GM18498 (cell line): ENCODE results near the gene ST3GAL3.
"Not testable (repeated sequence)": the region's sequence is repeated elsewhere in the genome, so short reads cannot be mapped to it uniquely, and the experiment has no call there.

Source experiments
- ATAC-seq: cut with Tn5 transposase; IDR thresholded peaks from one replicate; pipeline ENCODE4 v1.9.1; 2021; ENCODE audit warnings: mild to moderate bottlenecking, moderate library complexity; ENCODE audit not compliant: unreplicated experiment

Gene ST3GAL3

GRCh38 chr1:43817304-43817939 lies 110.1 kb downstream of the ST3GAL3 start:
- ATAC-seq = no peak

GRCh38 chr1:43818691-43819090 lies 111.4 kb downstream of the ST3GAL3 start:
- ATAC-seq = no peak

- ATAC-seq = no peak
These were observed 112.0 kb downstream of the ST3GAL3 start for GRCh38 chr1:43819357-43819756.

- ATAC-seq = no peak
These were observed 114.1 kb downstream of the ST3GAL3 start for GRCh38 chr1:43821471-43821870.

- ATAC-seq = no peak
These were observed 114.8 kb downstream of the ST3GAL3 start for GRCh38 chr1:43822040-43822690.

GRCh38 chr1:43824795-43825194 lies 117.5 kb downstream of the ST3GAL3 start:
- no peak for ATAC-seq

GRCh38 chr1:43828574-43828973 lies 121.2 kb downstream of the ST3GAL3 start:
- no peak for ATAC-seq

GRCh38 chr1:43830802-43831201 lies 123.5 kb downstream of the ST3GAL3 start:
- no peak for ATAC-seq

GRCh38 chr1:43831851-43832250 lies 124.5 kb downstream of the ST3GAL3 start:
- no peak for ATAC-seq

GRCh38 chr1:43832255-43832654 lies 124.9 kb downstream of the ST3GAL3 start:
- ATAC-seq = no peak

GRCh38 chr1:43832998-43833397 lies 125.7 kb downstream of the ST3GAL3 start:
- no peak for ATAC-seq

GRCh38 chr1:43833902-43834279 lies 126.6 kb downstream of the ST3GAL3 start:
- not testable (repeated sequence) for ATAC-seq

GRCh38 chr1:43834280-43835081 lies 127.1 kb downstream of the ST3GAL3 start:
- ATAC-seq = no peak

GRCh38 chr1:43835082-43836021 lies 128.0 kb downstream of the ST3GAL3 start:
- no peak for ATAC-seq

GRCh38 chr1:43836267-43836951 lies 129.1 kb downstream of the ST3GAL3 start:
- ATAC-seq = peak; percentile 77

GRCh38 chr1:43839056-43839455 lies 131.7 kb downstream of the ST3GAL3 start:
- no peak for ATAC-seq

GRCh38 chr1:43841321-43842174 lies 134.2 kb downstream of the ST3GAL3 start:
- ATAC-seq = no peak

- ATAC-seq = no peak
These were observed 134.8 kb downstream of the ST3GAL3 start for GRCh38 chr1:43842175-43842498.

GRCh38 chr1:43843684-43844083 lies 136.3 kb downstream of the ST3GAL3 start:
- no peak for ATAC-seq
